Common myeloid progenitor, CD34-positive (primary cell): Measurements from ENCODE around the gene DIAPH3.
A peak's percentile ranks its signal among the peaks of the same experiment; 100 is the strongest.

Source experiments
- CTCF ChIA-PET: fragments of 350-600 bp; sonication (Branson Sonifier 250); formaldehyde crosslinking; loops from one replicate; lab custom pipeline; 2021; ENCODE audit warnings: antibody characterized with exemption; lab: Charles Lee
- POLR2A ChIA-PET: fragments of 350-600 bp; sonication (Branson Sonifier 250); formaldehyde crosslinking; loops from one replicate; lab custom pipeline; 2021; ENCODE audit warnings: antibody characterized with exemption; lab: Charles Lee
- DNase-seq, 3 donors: peaks; one replicate each; pipeline versions ENCODE4 v3.0.0 to v3.0.0-alpha.2; 2013
- H3K27ac ChIP-seq, 2 experiments: 1 replicate in 1 of 2; 2 replicates in 1 of 2; pipeline ENCODE4 v1.7.0; 2013; ENCODE audit warnings: inconsistent platforms in 2 of 2, low read length in 2 of 2, mild to moderate bottlenecking in 2 of 2, low read depth in 1 of 2, moderate library complexity in 1 of 2; ENCODE audit not compliant: severe bottlenecking in 2 of 2, insufficient read depth in 1 of 2, poor library complexity in 1 of 2
- H3K27me3 ChIP-seq, 5 experiments: replicated peaks in 2 of 5; 1 replicate in 3 of 5; 2 replicates in 2 of 5; pipeline versions ENCODE4 v1.6.1 to v1.7.0; 2013; ENCODE audit warnings: low read length in 4 of 5, mild to moderate bottlenecking in 2 of 5, moderate library complexity in 2 of 5, inconsistent platforms in 1 of 5; ENCODE audit not compliant: insufficient read depth in 5 of 5, control insufficient read depth in 4 of 5
- H3K36me3 ChIP-seq, 4 experiments: 1 replicate in 2 of 4; 2 replicates in 2 of 4; pipeline versions ENCODE4 v1.6.1 to v1.7.0; 2013; ENCODE audit warnings: low read length in 3 of 4, control low read depth in 1 of 4, mild to moderate bottlenecking in 1 of 4; ENCODE audit not compliant: control insufficient read depth in 4 of 4, insufficient read depth in 4 of 4
- H3K4me1 ChIP-seq, 4 experiments: 1 replicate in 3 of 4; 2 replicates in 1 of 4; pipeline versions ENCODE4 v1.6.1 to v1.7.1; 2013; ENCODE audit warnings: low read length in 3 of 4, mild to moderate bottlenecking in 3 of 4, control low read depth in 1 of 4, inconsistent platforms in 1 of 4, moderate library complexity in 1 of 4; ENCODE audit not compliant: control insufficient read depth in 4 of 4, insufficient read depth in 4 of 4; ENCODE audit errors: control extremely low read depth in 1 of 4
- H3K4me3 ChIP-seq, 7 experiments: 1 replicate in 4 of 7; 2 replicates in 3 of 7; pipeline versions ENCODE4 v1.5.1 to v1.7.0; 2013; ENCODE audit warnings: mild to moderate bottlenecking in 7 of 7, low read length in 6 of 7, moderate library complexity in 6 of 7, inconsistent platforms in 2 of 7, low read depth in 2 of 7, control low read depth in 1 of 7; ENCODE audit not compliant: insufficient read depth in 4 of 7, control insufficient read depth in 1 of 7; ENCODE audit errors: extremely low read depth in 1 of 7
- H3K9me3 ChIP-seq, 5 experiments: 1 replicate in 4 of 5; 2 replicates in 1 of 5; pipeline versions ENCODE4 v1.6.1 to v1.7.1; 2013; ENCODE audit warnings: low read length in 4 of 5, mild to moderate bottlenecking in 2 of 5, inconsistent platforms in 1 of 5, low read depth in 1 of 5, moderate library complexity in 1 of 5; ENCODE audit not compliant: control insufficient read depth in 4 of 5, insufficient read depth in 2 of 5; ENCODE audit errors: control extremely low read depth in 1 of 5
- WGBS: methylation state at CpG from one replicate; pipeline ENCODE4 v1.1.5; 2013; ENCODE audit not compliant: insufficient coverage; 5-methylcytosine and 5-hydroxymethylcytosine counted together

Gene DIAPH3

DNA sequence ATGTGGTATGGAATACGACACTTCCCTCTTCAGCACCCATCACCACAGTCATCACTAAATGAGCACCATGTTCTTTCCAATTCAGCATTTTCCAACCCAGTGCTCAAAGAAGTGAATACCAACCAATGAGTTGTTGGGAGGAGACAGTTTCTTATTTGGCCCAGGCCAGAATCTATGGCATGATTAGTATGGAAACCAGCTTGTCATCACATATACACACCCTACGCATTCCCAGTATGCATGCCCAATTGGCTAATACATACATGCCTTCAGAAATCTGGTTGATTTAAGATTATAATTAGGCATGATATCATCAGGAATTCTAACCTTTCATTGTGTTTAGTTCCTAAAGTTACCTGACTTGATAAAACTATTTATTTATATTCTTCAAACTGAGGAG is 430.0 kb downstream of the DIAPH3 start:
- H3K27ac ChIP-seq, result no peak overlapping the region
- no peaks in the 10 kb centered on the region for H3K4me1 ChIP-seq
- ChIA-PET CTCF (interaction anchor here (1.0 kb wide), 1 partner anchor 9 kb away, joined by 3 read pairs; no protein-coding TSS in a partner anchor), POLR2A (no interaction called here)
- WGBS, result no CpG with 5 or more reads among the region's 2 CpGs
- no peak overlapping the region for H3K4me3 ChIP-seq
- DNase-seq, result no peak
- no peaks in the 10 kb centered on the region for H3K9me3 ChIP-seq
- H3K27me3 ChIP-seq, result no peaks in the 10 kb centered on the region
- no peaks in the 10 kb centered on the region for H3K36me3 ChIP-seq

DNA sequence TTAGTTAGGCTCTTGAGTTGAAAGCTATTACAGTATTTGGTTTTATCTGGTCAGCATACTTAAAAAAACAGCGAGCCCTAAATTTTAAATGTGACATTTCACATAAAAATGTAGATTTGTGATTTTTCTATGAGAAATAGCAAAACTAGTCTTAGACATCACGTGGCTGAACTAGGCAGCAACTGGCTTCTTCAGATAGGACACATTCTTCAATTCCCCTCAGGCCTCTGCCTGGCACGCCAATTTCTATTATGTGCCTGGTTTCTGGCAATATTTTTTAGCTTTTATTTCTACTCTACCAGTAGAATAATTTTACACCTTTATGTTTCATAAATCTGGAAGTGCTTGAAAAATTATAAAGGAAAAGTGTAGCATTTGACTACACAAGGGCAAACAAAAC is 433.7 kb downstream of the DIAPH3 start:
- ChIA-PET POLR2A (no interaction called here), CTCF (no interaction called here)
- Histone ChIP-seq H3K36me3 (no peaks in the 10 kb centered on the region), H3K4me1 (no peaks in the 10 kb centered on the region), H3K27me3 (no peaks in the 10 kb centered on the region), H3K27ac (no peak overlapping the region), H3K9me3 (no peaks in the 10 kb centered on the region), H3K4me3 (no peak overlapping the region)
- WGBS, result no CpG with 5 or more reads among the region's 3 CpGs
- no peak for DNase-seq

DNA sequence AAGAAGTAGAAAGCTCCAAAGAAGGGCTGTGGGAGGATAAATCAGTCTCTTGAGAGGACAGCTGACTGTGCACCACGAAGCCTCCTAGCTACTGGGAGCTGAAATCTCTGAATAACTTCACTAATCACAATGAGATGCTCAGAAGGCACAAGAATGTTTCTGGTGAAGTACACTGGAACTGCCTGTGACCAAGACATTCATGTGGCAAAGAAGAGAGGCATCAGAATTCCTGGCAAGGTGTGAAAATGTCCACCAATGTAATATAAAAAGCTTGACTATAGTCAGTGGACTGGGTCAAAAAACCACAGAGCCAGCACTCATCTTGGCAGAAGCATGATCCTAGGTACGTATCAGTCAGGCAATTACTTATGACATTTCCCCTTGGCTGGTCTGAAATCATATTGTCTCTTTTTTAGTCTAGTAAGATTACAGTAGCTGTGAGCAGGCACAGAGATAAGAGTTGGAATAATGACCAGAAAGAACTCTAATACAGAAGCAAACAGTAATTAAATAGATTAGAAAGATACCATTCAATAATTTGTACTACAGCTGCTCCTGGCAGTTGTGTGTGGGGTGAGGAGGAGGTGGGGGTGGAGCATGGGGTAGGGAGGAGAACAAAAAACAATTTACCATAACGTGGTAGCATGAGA is 434.7 kb downstream of the DIAPH3 start:
- 100% methylated on average over 2 of the region's 3 CpGs for WGBS
- ChIA-PET POLR2A (no interaction called here), CTCF (no interaction called here)
- no peak overlapping the region for H3K4me3 ChIP-seq
- no peak for DNase-seq
- H3K9me3 ChIP-seq, result no peaks in the 10 kb centered on the region
- no peaks in the 10 kb centered on the region for H3K36me3 ChIP-seq
- no peaks in the 10 kb centered on the region for H3K4me1 ChIP-seq
- no peaks in the 10 kb centered on the region for H3K27me3 ChIP-seq
- H3K27ac ChIP-seq, result no peak overlapping the region

DNA sequence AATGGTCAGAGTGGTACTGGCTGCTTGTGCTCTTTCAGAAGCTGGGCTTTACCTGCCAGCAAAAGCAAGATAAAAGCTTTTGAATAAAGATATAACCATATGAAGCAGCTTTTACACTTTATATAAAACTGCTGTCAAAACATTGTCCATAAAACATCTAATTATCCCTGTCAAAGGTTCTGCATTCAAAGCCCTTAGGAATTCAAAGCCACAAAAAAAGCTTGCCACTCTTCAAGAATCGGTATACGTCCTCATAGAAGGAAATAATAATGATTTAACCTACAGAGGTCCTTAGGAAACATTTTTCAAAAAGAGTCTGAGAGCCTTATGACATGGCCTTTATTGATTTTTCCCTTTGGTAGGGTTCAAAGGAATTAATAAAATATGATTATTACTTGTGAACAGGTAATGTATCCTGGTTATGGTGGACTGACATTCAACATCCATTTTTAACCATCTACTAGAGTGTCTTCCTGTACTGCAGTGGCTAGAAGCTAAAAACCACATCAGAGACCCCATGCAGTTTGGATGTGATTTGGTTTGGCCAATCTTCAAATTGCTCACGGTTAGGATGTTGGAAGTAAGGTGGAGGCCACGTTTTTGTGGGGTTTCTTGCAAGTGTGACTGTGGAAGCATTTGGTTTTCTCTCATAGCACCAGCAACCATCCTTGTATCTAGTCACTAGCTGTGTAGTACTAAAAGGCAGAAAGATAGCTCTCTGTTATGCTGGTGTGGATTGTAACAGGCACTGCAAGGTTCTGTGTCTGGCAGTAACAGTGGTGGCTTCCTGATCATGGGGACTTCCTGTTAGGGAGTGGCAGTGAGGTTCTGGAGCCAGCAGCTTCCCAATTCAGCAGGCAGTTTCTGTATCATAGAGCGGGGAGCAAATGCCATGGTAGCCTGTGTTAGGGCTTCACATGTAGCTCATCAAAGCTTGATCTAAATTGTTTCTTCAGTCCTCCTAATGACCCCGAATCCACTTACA is 441.5 kb downstream of the DIAPH3 start:
- no peaks in the 10 kb centered on the region for H3K27me3 ChIP-seq
- DNase-seq, result peak; percentile 2 to 24 (median 11)
- no peaks in the 10 kb centered on the region for H3K36me3 ChIP-seq
- H3K4me1 ChIP-seq, result peaks cover 3 to 10% (median 7%) of the 10 kb centered on the region in 4 experiments
- H3K9me3 ChIP-seq, result no peaks in the 10 kb centered on the region
- ChIA-PET POLR2A (no interaction called here), CTCF (interaction anchor here (0.8 kb wide), 1 partner anchor 9 kb away, joined by 4 read pairs; no protein-coding TSS in a partner anchor)
- no CpG with 5 or more reads among the region's 6 CpGs for WGBS
- H3K4me3 ChIP-seq, result no peak overlapping the region
- no peak overlapping the region for H3K27ac ChIP-seq

DNA sequence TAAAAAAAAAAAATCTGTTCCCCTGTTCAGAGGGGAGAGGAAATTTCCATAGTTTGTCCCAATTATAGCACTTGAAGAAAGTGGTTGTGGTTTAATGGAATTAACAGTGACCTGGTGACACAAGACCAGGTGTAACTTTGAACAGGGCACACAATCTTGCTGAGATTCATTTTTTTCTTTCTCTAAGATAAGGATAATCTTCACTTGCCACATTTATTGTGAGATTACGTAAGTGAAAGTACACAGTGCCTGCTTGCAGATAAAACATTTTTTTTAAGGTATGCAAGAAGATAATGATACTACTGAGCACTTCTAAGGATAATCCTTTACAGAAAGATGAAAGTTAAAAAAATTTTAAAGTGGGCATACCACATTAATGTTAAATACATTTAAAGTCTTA is 448.1 kb downstream of the DIAPH3 start:
- Histone ChIP-seq H3K36me3 (no peaks in the 10 kb centered on the region), H3K27me3 (no peaks in the 10 kb centered on the region), H3K4me1 (no peaks in the 10 kb centered on the region), H3K4me3 (no peak overlapping the region), H3K9me3 (no peaks in the 10 kb centered on the region), H3K27ac (no peak overlapping the region)
- ChIA-PET CTCF (no interaction called here), POLR2A (no interaction called here)
- no peak for DNase-seq
- WGBS, result no CpG with 5 or more reads among the region's 1 CpG

DNA sequence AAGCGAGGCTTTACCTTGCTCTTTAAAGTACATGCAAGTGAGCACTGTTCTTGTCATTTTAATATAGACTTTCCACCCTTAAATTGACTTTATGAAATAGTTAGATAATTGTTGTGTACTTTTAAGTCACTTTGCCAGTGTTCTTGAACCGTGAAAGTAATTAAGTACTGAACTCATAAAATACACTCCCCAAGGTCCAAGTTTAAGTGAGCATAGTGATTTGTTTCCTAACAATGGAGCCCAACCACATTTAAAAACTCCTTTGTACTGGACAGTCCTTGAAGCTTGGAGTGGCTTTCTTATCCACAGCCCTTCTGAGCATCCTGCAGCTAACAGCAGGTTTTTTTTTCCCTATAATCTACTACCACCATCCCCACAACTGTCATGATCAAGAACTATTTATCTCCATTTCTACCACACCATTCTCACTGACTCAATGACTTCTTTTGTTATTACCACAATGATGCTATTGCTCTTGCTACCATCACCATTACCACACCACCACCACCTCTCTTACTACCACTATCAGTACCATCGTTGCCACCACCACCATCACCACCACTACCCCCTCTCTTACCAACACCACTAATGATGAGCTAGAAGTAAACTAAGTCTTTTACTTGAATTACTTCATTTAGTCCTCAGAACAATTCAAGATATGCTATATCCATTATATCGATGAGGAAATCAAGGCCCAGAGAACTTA is 452.6 kb downstream of the DIAPH3 start:
- POLR2A ChIA-PET, result no interaction called here
- no peak for DNase-seq
- no peaks in the 10 kb centered on the region for H3K36me3 ChIP-seq
- no peaks in the 10 kb centered on the region for H3K9me3 ChIP-seq
- no peaks in the 10 kb centered on the region for H3K4me1 ChIP-seq
- H3K4me3 ChIP-seq, result no peak overlapping the region
- no peaks in the 10 kb centered on the region for H3K27me3 ChIP-seq
- CTCF ChIA-PET, result interaction anchor here (0.9 kb wide), 1 partner anchor 12 kb away, joined by 3 read pairs; no protein-coding TSS in a partner anchor
- H3K27ac ChIP-seq, result no peak overlapping the region
- WGBS, result 100% methylated on average over 2 of the region's 4 CpGs
